Activated naive CD4-positive, alpha-beta T cell treated with anti-CD3 and anti-CD28 coated beads, Interleukin-2, amount 10 ng/mL, durations not matched to agents 5 hours and 36 hours (primary cell): Measurements from ENCODE around the gene OR51Q1. TPM values are rescaled to one million over a fixed set of nuclear protein-coding genes. Genes with fewer than 3 reads are reported as not detected.

Source experiments
- total RNA-seq, 2 experiments: library from RNA; stranded (reverse); gene quantifications; one replicate each; pipeline ENCODE4 v1.2.3, GENCODE V29; 2021

The OR51Q1 gene
- total RNA-seq, result not detected

GRCh38 chr11:5421811-5422210 lies at the start of gene OR51Q1:
OR51Q1 (plus strand) TSS chr11:5422111; CDS start chr11:5422201, 90 bp downstream.

GRCh38 chr11:5383576-5383975 lies 38.3 kb upstream of the OR51Q1 start, which contains the start of gene OR51M1:
OR51M1 (plus strand) TSS chr11:5383812; CDS start chr11:5389399, 5,587 bp downstream.

GRCh38 chr11:5441414-5441813 lies 19.5 kb downstream of the OR51Q1 start, which contains the start of gene OR51I1:
OR51I1 (minus strand) TSS chr11:5441514; CDS start chr11:5441514, 0 bp downstream.

DNA sequence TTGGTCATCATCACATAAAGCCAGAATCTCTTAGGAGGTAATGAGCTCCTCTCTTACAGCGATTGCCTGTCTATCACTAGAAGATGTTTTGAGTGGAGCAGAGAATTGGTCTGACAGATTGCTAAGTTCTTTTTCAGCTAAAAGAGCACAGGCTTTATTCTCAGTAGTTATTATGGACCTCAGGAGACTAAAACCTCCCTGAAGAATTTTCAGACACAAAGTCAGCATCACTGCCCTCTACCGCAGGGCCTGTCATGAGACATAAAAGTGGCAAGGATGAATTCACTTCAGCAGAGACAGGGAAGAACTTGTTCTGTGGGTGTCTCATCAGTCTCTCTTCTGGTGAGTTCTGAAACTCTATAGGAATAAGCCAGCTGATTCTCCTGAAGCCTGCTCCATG lies 27.1 kb downstream of the OR51Q1 start, which contains the start of gene OR51I2:
TSS of gene OR51I2 (plus strand) at position 301 of the 400 bp plus-strand sequence. CDS start 4,166 bp downstream, outside the sequence.

Other genes with a start within 250 kb of the OR51Q1 start
- gene OR51V1, start 221.4 kb upstream of the OR51Q1 start, total RNA-seq, result not detected
- not detected for gene HBB, start 195.0 kb upstream of the OR51Q1 start, total RNA-seq
- not detected for gene HBD, start 187.6 kb upstream of the OR51Q1 start, total RNA-seq
- not detected for gene HBG1, start 172.3 kb upstream of the OR51Q1 start, total RNA-seq
- gene HBG2, start 167.3 kb upstream of the OR51Q1 start, total RNA-seq, result not detected
- not detected for gene HBE1, start 152.2 kb upstream of the OR51Q1 start, total RNA-seq
- gene OR51B4, start 120.2 kb upstream of the OR51Q1 start, total RNA-seq, result not detected
- not detected for gene OR51B2, start 97.8 kb upstream of the OR51Q1 start, total RNA-seq
- not detected for gene OR51B5, start 78.6 kb upstream of the OR51Q1 start, total RNA-seq
- not detected for gene OR51B6, start 70.6 kb upstream of the OR51Q1 start, total RNA-seq
- gene OR51M1, start 38.3 kb upstream of the OR51Q1 start, total RNA-seq, result not detected
- not detected for gene OR51I1, start 19.4 kb downstream of the OR51Q1 start, total RNA-seq
- not detected for gene OR51I2, start 27.2 kb downstream of the OR51Q1 start, total RNA-seq
- not detected for gene OR52D1, start 66.6 kb downstream of the OR51Q1 start, total RNA-seq
- not detected for gene UBQLN3, start 87.8 kb downstream of the OR51Q1 start, total RNA-seq
- under 1 TPM in 1 of 2 experiments, not detected in 1; 0.20 TPM for gene UBQLNL, start 94.6 kb downstream of the OR51Q1 start, total RNA-seq
- not detected for gene OR52H1, start 126.4 kb downstream of the OR51Q1 start, total RNA-seq
- gene OR52B6, start 158.8 kb downstream of the OR51Q1 start, total RNA-seq, result not detected
- gene TRIM6, start 174.5 kb downstream of the OR51Q1 start, total RNA-seq, result under 1 TPM; 0.10 to 0.28 TPM
- 10 to 100 TPM; 12.9 to 13.3 TPM for gene TRIM34, start 202.9 kb downstream of the OR51Q1 start, total RNA-seq